Sigmoid colon (tissue), 7 donors: Measurements from ENCODE around the gene CELA1. TPM values are rescaled to one million over a fixed set of nuclear protein-coding genes. Genes with fewer than 3 reads are reported as not detected.

Experiments used
- DNase-seq: peaks from one replicate; pipeline ENCODE4 v3.0.0-alpha.2; 2019
- H3K27ac ChIP-seq, 4 donors: fragments of 200-600 bp; sonication (generic); one replicate each; pipeline ENCODE4 v1.5.1; 2016 to 2019; ENCODE audit warnings: mild to moderate bottlenecking in 1 of 4
- H3K27me3 ChIP-seq, 3 donors: fragments of 200-600 bp; sonication (generic); one replicate each; pipeline ENCODE4 v1.5.1; 2019; ENCODE audit warnings: mild to moderate bottlenecking in 1 of 3
- H3K36me3 ChIP-seq, 4 donors: fragments of 200-600 bp; sonication (generic); one replicate each; pipeline ENCODE4 v1.5.1; 2016 to 2019
- H3K4me1 ChIP-seq, 4 donors: fragments of 200-600 bp; sonication (generic); one replicate each; pipeline ENCODE4 v1.5.1; 2017 to 2019
- H3K4me3 ChIP-seq, 4 donors: fragments of 200-600 bp; sonication (generic); one replicate each; pipeline ENCODE4 v1.5.1; 2017 to 2019; ENCODE audit warnings: mild to moderate bottlenecking in 2 of 4, moderate library complexity in 1 of 4
- H3K9me3 ChIP-seq, 4 donors: fragments of 200-600 bp in 3 of 4; sonication (generic) in 3 of 4; one replicate each; pipeline versions ENCODE4 v1.5.1 to v1.6.1; 2013 to 2019
- CTCF ChIP-seq, 4 experiments: fragments of 450-650 bp in 3 of 4; fragments of 200-600 bp in 1 of 4; IDR thresholded peaks; one replicate each; pipeline ENCODE4 v1.5.1; 2016 to 2019; ENCODE audit warnings: antibody characterized with exemption in 4 of 4, mild to moderate bottlenecking in 3 of 4, moderate library complexity in 2 of 4
- EP300 ChIP-seq, 4 donors: sonication (generic); formaldehyde crosslinking; IDR thresholded peaks; one replicate each; pipeline ENCODE4 v1.6.1; 2017; ENCODE audit warnings: antibody characterized with exemption in 4 of 4
- POLR2A ChIP-seq, 2 donors: fragments of 450-650 bp; IDR thresholded peaks; one replicate each; pipeline ENCODE4 v1.6.1; 2016; ENCODE audit warnings: antibody characterized with exemption in 2 of 2, mild to moderate bottlenecking in 2 of 2, moderate library complexity in 2 of 2
- POLR2AphosphoS5 ChIP-seq, 4 donors: sonication (generic); formaldehyde crosslinking; IDR thresholded peaks; one replicate each; pipeline ENCODE4 v1.6.1; 2017; ENCODE audit warnings: antibody characterized with exemption in 4 of 4
- WGBS, 2 donors: extraction: QIAGEN DNeasy Blood & Tissue Kit; methylation state at CpG; one replicate each; pipeline ENCODE4 v1.1.7; 2013; 5-methylcytosine and 5-hydroxymethylcytosine counted together
- intact Hi-C: fragments of 100-400 bp; cut with DNase I; formaldehyde crosslinking; loops from one replicate; pipeline ENCODE4 v1.15.1; 2023
- polyA plus RNA-seq, 3 donors: library from polyadenylated mRNA; stranded (reverse); fragments of 200-250 nt; gene quantifications; one replicate each; pipeline ENCODE4 v1.2.3, GENCODE V29; 2013
- total RNA-seq, 4 donors: library from RNA; depleted of rRNA; stranded (reverse); fragments of >200 nt; gene quantifications; one replicate each; pipeline ENCODE4 v1.1.0, GENCODE V29; 2016
- donor health status: healthy with polysubstance abuse.
- donor health status: Bipolar disorder and iron deficiency.
- donor health status: healthy.

Gene CELA1
- total and polyA plus RNA-seq, 7 donors = not detected

- no peak overlapping the region for H3K4me3 ChIP-seq
- no peaks in the 10 kb centered on the region for H3K9me3 ChIP-seq
- DNase-seq = no peak
- no peaks in the 10 kb centered on the region for H3K36me3 ChIP-seq
- no peaks in the 10 kb centered on the region for H3K27me3 ChIP-seq
- TF ChIP-seq POLR2A (IDR thresholded peaks at IDR 0.05) (no peak), CTCF (IDR thresholded peaks at IDR 0.05) (no peak), POLR2AphosphoS5 (IDR thresholded peaks at IDR 0.05) (no peak), EP300 (IDR thresholded peaks at IDR 0.05) (no peak)
- H3K27ac ChIP-seq = no peak overlapping the region
- no peaks in the 10 kb centered on the region for H3K4me1 ChIP-seq
- WGBS, 2 donors = 85 to 86% methylated on average over 2 of the region's 2 CpGs
- intact Hi-C loops = no loop called here
Measured at GRCh38 chr12:51362747-51363342, 16.4 kb upstream of the CELA1 start.

DNA sequence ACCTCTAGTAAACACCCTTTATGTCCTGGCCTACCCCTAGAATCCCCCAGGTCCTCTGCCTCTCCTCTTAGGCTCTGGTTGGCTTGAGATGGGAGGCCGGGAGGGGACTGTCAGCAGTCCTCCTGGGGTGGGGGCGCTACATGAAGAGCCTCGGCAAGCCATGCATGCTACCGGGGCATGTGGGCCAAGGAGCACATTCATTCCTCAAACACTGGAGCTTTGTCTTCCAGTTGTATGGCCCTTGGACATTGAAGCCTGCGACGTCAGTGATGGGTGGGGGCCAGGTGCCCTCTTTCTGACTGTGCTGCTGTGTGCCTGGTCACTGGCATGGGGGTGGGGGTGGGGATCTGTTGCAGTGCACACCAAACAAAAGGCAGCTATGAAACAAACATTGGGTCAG lies 15.8 kb upstream of the CELA1 start:
- Histone ChIP-seq H3K36me3 (no peaks in the 10 kb centered on the region), H3K4me1 (no peaks in the 10 kb centered on the region), H3K4me3 (no peak overlapping the region), H3K9me3 (no peaks in the 10 kb centered on the region), H3K27ac (no peak overlapping the region), H3K27me3 (no peaks in the 10 kb centered on the region)
- no peak for DNase-seq
- intact Hi-C loops = no loop called here
- TF ChIP-seq POLR2AphosphoS5 (IDR thresholded peaks at IDR 0.05) (no peak), CTCF (IDR thresholded peaks at IDR 0.05) (no peak), EP300 (IDR thresholded peaks at IDR 0.05) (no peak), POLR2A (IDR thresholded peaks at IDR 0.05) (no peak)
- 69 to 96% methylated on average over 6 of the region's 6 CpGs for WGBS, 2 donors

GRCh38 chr12:51361161-51362016 lies 14.9 kb upstream of the CELA1 start:
- WGBS, 2 donors = 85 to 89% methylated on average over 8 of the region's 8 CpGs
- Histone ChIP-seq H3K9me3 (no peaks in the 10 kb centered on the region), H3K36me3 (no peaks in the 10 kb centered on the region), H3K27me3 (no peaks in the 10 kb centered on the region), H3K4me3 (no peak overlapping the region), H3K4me1 (no peaks in the 10 kb centered on the region), H3K27ac (no peak overlapping the region)
- DNase-seq = no peak
- intact Hi-C loops = no loop called here
- no peak for TF ChIP-seq POLR2AphosphoS5 (IDR thresholded peaks at IDR 0.05)
- no peak for TF ChIP-seq POLR2A (IDR thresholded peaks at IDR 0.05)
- TF ChIP-seq EP300 (IDR thresholded peaks at IDR 0.05) = no peak
- TF ChIP-seq CTCF (IDR thresholded peaks at IDR 0.05) = no peak

- intact Hi-C loops = no loop called here
- H3K27ac ChIP-seq = no peak overlapping the region
Measured at GRCh38 chr12:51360315-51360714, 13.8 kb upstream of the CELA1 start.

More at GRCh38 chr12:51360315-51360714, 13.8 kb upstream of the CELA1 start:
- no peaks in the 10 kb centered on the region for H3K27me3 ChIP-seq
- WGBS, 2 donors = 94 to 97% methylated on average over 2 of the region's 2 CpGs
- H3K9me3 ChIP-seq = no peaks in the 10 kb centered on the region
- no peaks in the 10 kb centered on the region for H3K4me1 ChIP-seq
- TF ChIP-seq EP300 (IDR thresholded peaks at IDR 0.05) (no peak), CTCF (IDR thresholded peaks at IDR 0.05) (no peak), POLR2AphosphoS5 (IDR thresholded peaks at IDR 0.05) (no peak), POLR2A (IDR thresholded peaks at IDR 0.05) (no peak)
- DNase-seq = no peak
- no peaks in the 10 kb centered on the region for H3K36me3 ChIP-seq
- H3K4me3 ChIP-seq = no peak overlapping the region
